ENCODE results near the gene SLC1A4.
"Not testable (repeated sequence)": the region's sequence is repeated elsewhere in the genome, so short reads cannot be mapped to it uniquely, and the experiment has no call there.

The SLC1A4 gene

DNA sequence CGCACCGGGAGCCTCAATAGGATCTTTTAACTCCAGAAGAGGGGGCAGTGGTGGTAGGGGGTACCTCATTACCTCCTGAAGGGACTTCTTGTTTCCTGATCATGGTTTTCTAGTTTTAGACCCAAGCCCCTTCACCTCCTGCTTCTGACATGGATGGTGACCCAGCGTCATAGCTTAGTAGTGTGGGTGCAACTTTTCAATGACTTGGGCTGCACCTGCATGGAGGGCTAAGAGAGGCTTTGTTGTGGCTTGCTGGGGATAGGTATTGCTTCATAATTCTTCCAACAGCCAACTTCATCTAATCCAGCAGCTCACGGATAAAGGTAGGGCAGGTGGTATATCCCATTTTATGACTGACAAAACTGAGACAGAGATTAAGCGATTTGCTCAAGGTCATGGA lies 3.0 kb downstream of the SLC1A4 start:
- no peak for DNase-seq (ENCODE audit: low spot score)

DNA sequence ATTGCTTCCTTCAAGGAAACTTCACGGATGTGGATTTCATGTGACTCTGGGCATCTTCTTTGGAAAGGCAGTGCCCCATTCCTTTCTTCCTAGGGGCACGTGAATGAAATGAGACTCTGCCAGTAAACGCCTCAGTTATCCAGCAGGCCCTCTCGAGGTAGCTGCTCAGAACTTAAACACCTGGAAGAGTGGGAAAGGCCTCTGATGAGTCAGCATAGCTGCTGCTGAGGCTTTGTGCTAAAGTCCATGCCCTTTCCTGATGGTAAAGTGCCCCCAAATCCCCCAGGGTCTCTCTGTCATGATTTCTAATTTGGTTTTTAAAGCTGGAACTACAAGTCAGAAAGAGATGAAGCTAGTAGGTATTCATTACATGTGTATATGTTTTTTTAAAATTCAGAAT lies 3.8 kb downstream of the SLC1A4 start:
- no peak for DNase-seq (ENCODE audit: low spot score)

- DNase-seq (ENCODE audit: low spot score): no peak
Measured at GRCh38 chr2:64995041-64995440, 5.8 kb downstream of the SLC1A4 start.

DNA sequence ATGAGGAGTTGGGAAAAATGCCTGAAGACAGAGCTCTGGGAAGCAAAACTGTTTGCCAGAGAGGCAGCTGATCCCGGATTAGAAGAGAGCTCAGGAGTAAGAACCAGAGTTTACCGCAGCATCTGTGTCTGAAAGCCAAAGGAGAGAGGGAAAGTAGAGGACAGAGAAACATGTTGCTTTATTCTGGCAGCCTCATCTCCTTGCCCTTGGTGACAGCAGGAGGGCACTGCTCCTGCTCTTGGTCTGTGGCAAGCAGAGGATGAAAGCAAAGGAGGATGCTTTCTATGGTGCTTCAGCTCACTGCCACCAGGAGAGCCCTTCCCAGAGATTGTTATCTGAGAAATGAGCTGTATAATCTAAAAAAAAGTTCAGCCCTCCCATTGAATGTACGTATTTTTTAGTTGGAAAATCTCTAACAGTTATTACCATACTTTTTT lies 7.7 kb downstream of the SLC1A4 start:
- no peak for DNase-seq (ENCODE audit: low spot score)

DNA sequence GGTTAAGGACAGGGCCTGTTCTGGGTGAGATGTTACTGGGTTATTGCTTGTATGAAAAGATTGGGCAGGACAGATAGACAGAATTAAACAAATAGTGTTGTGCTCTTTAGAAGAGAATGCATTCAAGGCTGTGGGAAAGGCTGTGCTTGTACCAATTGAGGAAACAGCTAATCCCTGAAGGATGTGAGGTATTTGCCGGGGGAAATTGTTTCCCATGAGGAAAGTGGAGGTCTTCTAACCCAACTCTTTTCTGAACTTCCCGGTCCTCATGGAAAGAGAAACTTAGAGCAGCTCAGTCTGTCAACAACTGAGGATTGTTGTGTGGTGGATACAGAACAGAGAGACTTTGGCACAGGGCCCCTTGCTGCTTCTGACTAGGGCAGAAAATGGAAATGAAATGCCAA lies 9.5 kb downstream of the SLC1A4 start:
- DNase-seq (ENCODE audit: low spot score): peak; percentile 58

- DNase-seq (ENCODE audit: low spot score): no peak
Measured at GRCh38 chr2:64999754-65000153, 10.6 kb downstream of the SLC1A4 start.

DNA sequence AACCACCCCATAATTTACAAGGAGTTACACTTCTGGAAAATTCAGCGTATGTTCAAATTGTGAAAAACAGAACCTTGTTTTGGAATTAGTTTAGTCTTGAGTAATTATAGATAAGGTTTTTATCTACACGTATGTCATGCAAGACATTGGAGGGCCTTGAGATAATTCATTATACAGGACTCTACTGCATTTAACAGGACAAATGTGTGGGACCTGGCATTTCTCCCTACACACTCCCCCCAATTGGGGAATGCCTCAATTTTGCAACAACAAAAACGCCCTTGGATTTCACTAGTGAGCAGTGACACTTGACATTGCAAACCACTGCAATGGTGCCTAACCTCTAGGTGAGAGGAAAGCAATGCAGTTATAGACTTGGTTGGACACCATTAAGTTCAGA lies 11.4 kb downstream of the SLC1A4 start:
- no peak for DNase-seq (ENCODE audit: low spot score)

GRCh38 chr2:65003037-65003436 lies 13.8 kb downstream of the SLC1A4 start:
- DNase-seq (ENCODE audit: low spot score): no peak

DNA sequence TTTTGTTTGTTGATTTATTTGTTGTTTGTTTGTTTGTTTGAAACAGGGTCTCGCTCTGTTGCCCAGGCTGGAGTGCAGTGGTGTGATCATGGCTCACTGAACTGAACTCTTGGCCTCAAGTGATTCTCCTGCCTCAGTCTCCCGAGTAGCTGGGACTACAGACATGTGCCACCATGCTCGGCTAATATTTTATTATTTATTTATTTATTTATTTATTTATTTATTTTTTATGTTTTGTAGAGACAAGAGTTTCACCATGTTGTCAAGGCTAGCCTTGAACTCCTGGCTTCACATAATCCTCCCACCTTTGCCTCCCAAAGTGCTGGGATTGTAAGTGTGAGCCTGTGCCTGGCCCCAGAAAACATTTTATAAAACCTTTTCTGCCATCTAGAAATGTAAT lies 15.0 kb downstream of the SLC1A4 start:
- not testable (repeated sequence) for DNase-seq (ENCODE audit: low spot score)

- DNase-seq (ENCODE audit: low spot score): no peak
Measured at GRCh38 chr2:65013776-65014175, 24.6 kb downstream of the SLC1A4 start.

DNA sequence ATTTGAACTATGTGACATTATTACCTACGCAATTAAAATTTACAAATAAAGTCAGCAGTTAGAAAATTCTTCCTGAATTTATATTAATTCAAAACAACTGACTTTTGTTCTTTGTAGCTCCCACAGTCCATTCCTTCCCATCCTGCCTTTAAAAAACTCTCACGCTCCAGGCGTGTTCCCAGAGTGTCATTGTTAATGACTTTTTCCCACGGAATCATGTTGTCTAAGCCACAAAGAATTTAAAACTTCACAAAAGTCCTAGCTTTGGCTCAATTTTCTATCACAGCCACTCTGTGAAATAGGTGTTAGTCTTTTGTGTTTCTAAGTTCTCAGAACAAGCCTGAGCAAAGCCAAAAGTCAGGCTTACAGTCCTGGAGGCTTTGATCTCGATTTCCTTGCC lies 26.5 kb downstream of the SLC1A4 start:
- no peak for DNase-seq (ENCODE audit: low spot score)

DNA sequence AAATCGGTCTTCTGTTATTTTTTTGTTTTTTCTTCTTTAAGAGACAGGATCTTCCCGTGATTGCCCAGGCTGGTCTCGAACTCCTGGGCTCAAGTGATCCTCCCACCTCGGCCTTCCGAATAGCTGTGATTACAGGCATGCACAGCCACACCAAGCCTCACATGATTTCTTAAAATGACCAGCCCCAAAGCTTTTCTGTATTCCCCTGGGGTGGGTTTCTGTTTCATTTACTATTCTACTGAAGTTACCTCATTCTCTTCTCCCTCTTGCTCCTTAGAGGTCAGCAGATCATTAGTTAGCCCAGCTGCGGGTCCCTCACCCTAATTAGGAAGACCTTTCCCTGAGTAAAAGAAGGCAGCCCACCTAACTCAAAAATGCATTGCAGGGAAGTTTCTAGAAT lies 27.6 kb downstream of the SLC1A4 start:
- no peak for DNase-seq (ENCODE audit: low spot score)

- no peak for DNase-seq (ENCODE audit: low spot score)
Measured at GRCh38 chr2:65017335-65017734, 28.1 kb downstream of the SLC1A4 start.

DNA sequence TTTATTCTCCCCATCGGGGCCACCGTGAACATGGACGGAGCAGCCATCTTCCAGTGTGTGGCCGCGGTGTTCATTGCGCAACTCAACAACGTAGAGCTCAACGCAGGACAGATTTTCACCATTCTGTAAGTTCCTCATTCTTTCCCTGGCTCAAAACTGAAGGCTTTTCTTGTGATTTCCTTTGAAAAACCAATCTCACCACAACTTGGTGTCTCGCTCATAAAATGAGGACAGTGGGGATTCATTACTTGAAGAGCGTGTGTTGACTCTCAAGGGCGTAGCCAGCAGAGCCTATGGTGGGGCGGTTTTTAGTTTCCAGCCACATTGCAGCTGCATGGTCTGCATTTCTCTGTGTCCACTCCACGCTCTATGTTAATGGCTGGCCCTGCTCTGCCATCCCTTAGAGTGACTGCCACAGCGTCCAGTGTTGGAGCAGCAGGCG lies 29.0 kb downstream of the SLC1A4 start:
- DNase-seq (ENCODE audit: low spot score): peak; percentile 57

- DNase-seq (ENCODE audit: low spot score): no peak
Measured at GRCh38 chr2:65019010-65019409, 29.8 kb downstream of the SLC1A4 start.

DNA sequence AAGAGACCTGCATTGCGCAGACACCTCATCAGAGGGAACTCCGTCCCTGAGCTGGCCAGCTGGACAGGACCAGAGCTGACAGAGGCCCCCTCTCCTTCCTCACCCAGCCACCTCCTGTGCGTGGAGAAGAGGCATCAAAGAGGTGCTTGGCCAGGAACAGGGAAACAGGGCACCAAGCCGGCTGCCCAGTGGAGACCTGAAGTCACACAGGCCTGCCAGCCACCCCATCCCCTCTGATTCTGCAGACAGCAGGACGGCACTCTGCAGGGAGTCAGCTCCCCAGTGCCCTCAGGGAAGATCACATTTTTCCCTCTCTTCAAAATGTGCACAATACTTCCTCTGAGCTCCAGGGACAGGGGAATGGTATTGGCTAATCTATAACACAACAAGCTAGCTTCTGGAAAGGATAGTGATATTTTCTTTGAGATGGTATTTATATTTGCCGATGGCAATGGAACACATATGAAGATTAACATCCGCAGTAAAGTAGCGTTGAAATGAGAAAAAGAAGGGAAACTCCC lies 30.5 kb downstream of the SLC1A4 start:
- DNase-seq (ENCODE audit: low spot score): no peak

DNA sequence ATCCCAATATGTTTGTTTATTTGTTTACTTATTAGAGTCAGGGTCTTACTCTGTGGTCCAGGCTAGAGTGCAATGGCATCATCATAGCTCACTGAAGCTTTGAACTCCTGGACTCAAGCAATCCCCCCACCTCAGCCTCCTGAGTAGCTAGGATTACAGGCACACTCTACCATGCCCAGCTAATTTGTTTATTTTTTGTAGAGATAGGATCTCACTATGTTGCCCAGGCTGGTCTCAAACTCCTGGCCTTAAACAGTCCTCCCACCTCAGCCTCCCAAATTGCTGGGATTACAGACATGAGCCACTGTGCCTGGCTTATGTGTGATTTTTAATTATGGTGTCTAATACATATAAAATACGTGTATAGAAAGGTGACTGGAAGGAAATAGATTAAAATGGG lies 31.1 kb downstream of the SLC1A4 start:
- not testable (repeated sequence) for DNase-seq (ENCODE audit: low spot score)

GRCh38 chr2:65020943-65021528 lies 31.8 kb downstream of the SLC1A4 start:
- DNase-seq (ENCODE audit: low spot score): no peak

DNA sequence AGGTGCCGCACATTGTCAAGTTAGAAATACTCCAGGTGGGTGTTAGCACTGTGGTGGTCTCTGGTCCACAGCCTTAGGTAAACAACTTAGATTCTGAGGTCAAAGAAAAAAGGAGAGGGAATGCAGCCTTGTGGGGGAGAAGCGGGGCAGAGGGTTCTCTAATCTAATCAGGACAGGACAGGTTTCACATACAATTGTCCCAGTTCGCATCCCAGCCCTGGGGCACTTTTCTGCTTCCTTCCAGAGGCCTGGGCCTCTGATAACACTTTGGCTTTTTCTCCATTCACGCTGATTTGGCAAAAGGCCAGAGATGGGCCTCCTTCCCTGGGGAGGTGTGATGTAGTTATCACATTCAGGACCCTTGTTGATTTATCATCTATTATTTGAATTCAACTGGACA lies 32.5 kb downstream of the SLC1A4 start:
- DNase-seq (ENCODE audit: low spot score): no peak

DNA sequence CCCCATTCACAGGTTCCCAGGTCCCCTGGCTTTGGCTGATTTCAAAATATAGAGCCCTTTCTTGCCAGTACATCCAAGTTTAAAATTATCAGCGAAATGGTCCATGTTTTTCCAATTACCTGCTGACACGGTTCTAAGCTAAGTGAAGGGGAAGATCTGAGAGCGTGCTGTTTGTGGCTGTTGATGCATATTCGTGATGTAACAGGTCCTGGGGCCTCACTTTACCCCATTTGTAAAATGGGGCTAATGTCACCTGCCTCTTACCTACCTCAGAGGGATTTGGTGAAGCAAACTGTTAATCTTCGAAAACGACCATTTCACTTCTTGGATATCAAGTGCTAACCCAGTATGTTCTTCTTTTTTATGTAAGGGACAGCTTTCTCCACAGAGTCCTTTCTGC lies 33.0 kb downstream of the SLC1A4 start:
- no peak for DNase-seq (ENCODE audit: low spot score)

DNA sequence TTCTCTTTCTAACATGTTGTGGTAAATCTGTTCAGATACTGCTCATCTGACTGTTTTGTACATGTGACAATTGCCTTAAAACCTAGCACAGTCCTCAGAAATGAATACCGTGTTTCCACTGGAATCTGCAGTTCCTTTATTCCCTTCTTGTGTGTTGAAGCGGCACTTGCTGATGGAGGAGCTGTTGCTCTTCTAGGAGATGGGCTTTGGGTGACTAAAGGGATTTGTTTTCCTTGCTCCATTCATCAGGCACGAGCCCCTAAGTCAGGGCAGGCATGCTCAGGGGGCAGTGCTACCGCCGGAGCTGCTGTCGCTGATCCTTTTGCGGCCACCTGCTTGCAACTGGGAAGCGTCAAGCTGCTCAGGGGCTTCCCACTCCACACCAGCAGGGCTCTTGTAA lies 34.5 kb downstream of the SLC1A4 start:
- no peak for DNase-seq (ENCODE audit: low spot score)

GRCh38 chr2:65024149-65024829 lies 35.1 kb downstream of the SLC1A4 start:
- DNase-seq (ENCODE audit: low spot score): no peak

DNA sequence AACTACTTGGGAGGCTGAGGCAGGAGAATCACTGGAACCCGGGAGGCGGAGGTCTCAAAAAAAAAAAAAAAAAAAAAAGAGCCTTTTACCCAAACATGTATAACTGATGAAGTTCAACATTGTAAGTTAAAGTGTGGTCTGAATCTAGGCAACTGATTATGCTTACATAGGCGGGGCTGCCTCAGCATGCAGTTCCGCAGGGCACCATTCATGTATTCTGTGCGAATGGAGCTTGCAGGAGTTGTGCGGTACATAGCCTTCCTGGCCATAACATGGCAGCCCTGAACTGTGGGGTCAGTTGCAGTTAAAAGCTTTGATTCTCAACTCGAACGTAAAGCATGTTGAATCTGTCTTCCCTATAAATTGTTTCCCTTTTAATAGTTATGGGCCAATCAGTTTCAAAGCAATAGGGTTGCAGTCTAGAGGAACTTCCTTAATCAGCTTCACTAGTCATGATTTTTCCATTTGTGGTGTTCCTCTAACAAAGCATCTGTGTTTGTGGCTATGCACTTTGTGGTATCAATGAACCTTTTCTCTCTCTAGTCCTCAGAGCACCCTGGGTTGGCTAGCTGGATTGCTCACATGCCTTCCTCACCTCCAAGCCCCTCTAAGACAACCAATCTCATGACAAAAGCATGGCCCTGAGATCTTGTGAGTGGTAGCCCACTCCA lies 36.4 kb downstream of the SLC1A4 start:
- peak; percentile 40 for DNase-seq (ENCODE audit: low spot score)

All from Ammon's horn (tissue), 1 donor.